Measurements from ENCODE around the gene ADGRD2. TPM values are rescaled to one million over a fixed set of nuclear protein-coding genes. Genes with fewer than 3 reads are reported as not detected.

Gene ADGRD2
- total and polyA plus RNA-seq, 2 of the 13 experiments (the other 11 are each of a cell fraction or from before 2014, with no cell fraction given) = not detected

- Histone ChIP-seq H4K20me1 (ENCODE audit: insufficient read depth, low read length) (no peaks in the 10 kb centered on the region), H3K27me3 (ENCODE audit: control insufficient read depth in 1 of 2, insufficient read depth in 2 of 2, low read length in 2 of 2) (peaks cover 5% of the 10 kb centered on the region in 2 experiments; a peak in 3 of 5 replicates), H3K4me2 (ENCODE audit: low read depth, low read length) (no peak overlapping the region), H3K79me2 (ENCODE audit: insufficient read depth, low read length) (no peaks in the 10 kb centered on the region), H3K27ac (ENCODE audit: extremely low read length, insufficient read depth, low read length) (no peak overlapping the region), H3K4me1 (ENCODE audit: insufficient read depth, low read length) (no peaks in the 10 kb centered on the region), H3K9ac (ENCODE audit: insufficient read depth, low read depth, low read length) (no peak overlapping the region), H3K9me3 (ENCODE audit: low read length) (no peaks in the 10 kb centered on the region), H3K36me3 (replicated peaks in 1 of 2; ENCODE audit: control insufficient read depth in 1 of 2, insufficient read depth in 2 of 2, low read length in 2 of 2) (no peaks in the 10 kb centered on the region), H2AFZ (ENCODE audit: low read length) (no peak overlapping the region), H3K4me3 (replicated peaks in 1 of 3; ENCODE audit: insufficient read depth in 1 of 3, low read depth in 2 of 3, low read length in 3 of 3) (no peak overlapping the region)
- FAIRE-seq (no peak), ATAC-seq (peak; percentile 30), DNase-seq (ENCODE audit: low spot score) (no peak)
- WGBS (ENCODE audit: low lambda C conversion rate) = 30% methylated on average over 2 of the region's 8 CpGs
- ChIA-PET POLR2A (no interaction called here), CTCF (ENCODE audit: low intra/inter-chr PET ratio, low total read pairs) (no interaction called here)
- intact Hi-C loops (cut with micrococcal nuclease; ENCODE audit: unreplicated experiment) (no loop called here), in situ Hi-C loops (cut with HindIII; ENCODE audit: extremely low pct_ligation_motif_present, low pct_unique_long_range_greater_than_20kb) (no loop called here)
- BruUV-seq (replicated peaks) = no TSS peak
- TF ChIP-seq ZBTB38 (CRISPR knock-in tag; IDR thresholded peaks at IDR 0.05) = no peak
- TF ChIP-seq ZNF768 (CRISPR knock-in tag; IDR thresholded peaks at IDR 0.05) = peak; percentile 63; the same call in 1 of the 2 replicates
- no peak for TF ChIP-seq ATF4 (CRISPR knock-in tag; IDR thresholded peaks at IDR 0.05)
- no peak for TF ChIP-seq RNF2 (conservative IDR thresholded peaks at IDR 0.05; ENCODE audit: low read depth)
- TF ChIP-seq ZNF615 (CRISPR knock-in tag; IDR thresholded peaks at IDR 0.05; ENCODE audit: borderline replicate concordance) = no peak
- no peak for TF ChIP-seq ZSCAN9 (CRISPR knock-in tag; IDR thresholded peaks at IDR 0.05; ENCODE audit: borderline replicate concordance)
- TF ChIP-seq STAG1 (CRISPR knock-in tag; IDR thresholded peaks at IDR 0.05) = 0 out of 2 replicates have a peak, but pooled peaks have one; percentile 27
- TF ChIP-seq THAP7 (CRISPR knock-in tag; IDR thresholded peaks at IDR 0.05) = no peak
- peak; percentile 42 for TF ChIP-seq CTCF (CRISPR knock-in tag; IDR thresholded peaks at IDR 0.05)
- TF ChIP-seq SALL1 (CRISPR knock-in tag; IDR thresholded peaks at IDR 0.05) = no peak
- TF ChIP-seq HNF4G (IDR thresholded peaks at IDR 0.05; ENCODE audit: borderline replicate concordance, low read depth, low read length) = no peak
- no peak for TF ChIP-seq HNF4G (CRISPR knock-in tag; IDR thresholded peaks at IDR 0.05; ENCODE audit: borderline replicate concordance, low read depth)
- no peak for TF ChIP-seq CERS6 (CRISPR knock-in tag; IDR thresholded peaks at IDR 0.05)
- no peak for TF ChIP-seq IRX3 (CRISPR knock-in tag; IDR thresholded peaks at IDR 0.05; ENCODE audit: borderline replicate concordance, low read depth)
Measured at GRCh38 chr9:124457887-124458431, 7.7 kb downstream of the ADGRD2 start.

All from HepG2 (cell line).